Inflammatory macrophage (primary cell): ENCODE data around the gene DOHH.
"Not testable (repeated sequence)": the region's sequence is repeated elsewhere in the genome, so short reads cannot be mapped to it uniquely, and the experiment has no call there.

Source experiments
- DNase-seq, 2 donors: peaks; one replicate each; pipeline ENCODE4 v3.0.0-alpha.2; 2020 to 2022

The DOHH gene

GRCh38 chr19:3518659-3519058 is 18.2 kb upstream of the DOHH start:
- DNase-seq: no peak

GRCh38 chr19:3518255-3518654 is 17.8 kb upstream of the DOHH start:
- no peak for DNase-seq

DNA sequence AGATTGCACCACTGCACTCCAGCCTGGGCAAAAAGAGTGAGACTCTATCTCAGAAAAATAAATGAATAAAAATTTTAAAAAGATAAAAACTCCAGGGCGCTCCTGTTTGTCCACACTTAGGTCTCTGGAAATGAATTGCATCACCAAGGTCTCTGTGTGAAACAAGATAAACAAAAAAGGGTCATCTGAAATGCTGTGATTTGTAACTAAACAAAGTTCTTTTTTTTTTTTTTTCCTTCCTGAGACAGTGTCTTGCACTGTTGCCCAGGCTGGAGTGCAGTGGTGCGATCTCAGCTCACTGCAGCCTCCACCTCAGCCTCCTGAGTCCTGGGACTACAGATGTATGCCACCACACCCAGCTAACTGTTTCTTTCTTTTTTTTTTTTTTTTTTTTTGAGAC is 17.2 kb upstream of the DOHH start:
- no peak for DNase-seq

DNA sequence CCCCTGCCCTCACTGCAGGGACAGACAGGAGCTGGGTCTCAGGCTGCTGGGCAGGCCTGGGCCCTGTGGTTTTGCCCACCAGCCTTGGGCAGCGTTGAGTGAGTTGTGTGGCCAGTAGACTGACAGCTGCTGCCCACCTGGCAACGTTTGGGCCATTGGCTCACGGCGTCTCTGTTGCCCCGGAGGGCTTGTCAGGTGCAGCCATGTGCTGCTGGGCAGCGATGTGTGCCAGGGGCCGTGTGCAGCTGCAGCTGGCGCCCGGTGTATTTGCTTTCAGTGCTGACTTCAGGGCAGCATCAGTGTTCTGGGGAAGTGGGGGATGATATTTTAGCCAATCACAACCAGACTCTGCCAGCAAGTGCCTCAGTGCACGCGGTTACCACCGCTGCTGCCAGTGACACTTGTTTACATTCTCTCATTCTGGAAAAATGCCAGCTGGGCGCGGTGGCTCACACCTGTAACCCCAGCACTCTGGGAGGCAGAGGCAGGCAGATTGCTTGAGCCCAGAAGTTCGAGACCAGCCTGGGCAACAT is 16.3 kb upstream of the DOHH start:
- DNase-seq: no peak

GRCh38 chr19:3515891-3516422 is 15.5 kb upstream of the DOHH start:
- DNase-seq: no peak

DNA sequence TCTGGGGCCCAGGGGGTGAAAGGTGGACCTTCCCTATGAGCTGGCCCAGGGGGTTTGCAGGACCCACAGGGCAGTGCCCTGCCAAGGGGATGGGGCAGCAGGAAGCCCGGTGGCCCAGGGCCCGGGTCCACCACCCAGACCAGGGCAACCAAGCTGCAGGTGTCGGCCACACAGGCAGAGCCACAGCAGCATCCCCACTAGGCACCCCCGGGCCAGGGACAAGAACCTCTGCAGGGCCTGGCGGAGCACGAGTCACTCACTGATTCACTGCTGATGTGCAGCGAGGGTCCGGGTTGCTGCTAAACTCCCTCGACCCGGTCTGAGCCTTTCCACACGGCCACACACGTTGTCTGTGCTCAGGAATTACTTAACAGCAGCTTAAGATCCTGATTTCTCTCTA is 14.5 kb upstream of the DOHH start:
- no peak for DNase-seq

DNA sequence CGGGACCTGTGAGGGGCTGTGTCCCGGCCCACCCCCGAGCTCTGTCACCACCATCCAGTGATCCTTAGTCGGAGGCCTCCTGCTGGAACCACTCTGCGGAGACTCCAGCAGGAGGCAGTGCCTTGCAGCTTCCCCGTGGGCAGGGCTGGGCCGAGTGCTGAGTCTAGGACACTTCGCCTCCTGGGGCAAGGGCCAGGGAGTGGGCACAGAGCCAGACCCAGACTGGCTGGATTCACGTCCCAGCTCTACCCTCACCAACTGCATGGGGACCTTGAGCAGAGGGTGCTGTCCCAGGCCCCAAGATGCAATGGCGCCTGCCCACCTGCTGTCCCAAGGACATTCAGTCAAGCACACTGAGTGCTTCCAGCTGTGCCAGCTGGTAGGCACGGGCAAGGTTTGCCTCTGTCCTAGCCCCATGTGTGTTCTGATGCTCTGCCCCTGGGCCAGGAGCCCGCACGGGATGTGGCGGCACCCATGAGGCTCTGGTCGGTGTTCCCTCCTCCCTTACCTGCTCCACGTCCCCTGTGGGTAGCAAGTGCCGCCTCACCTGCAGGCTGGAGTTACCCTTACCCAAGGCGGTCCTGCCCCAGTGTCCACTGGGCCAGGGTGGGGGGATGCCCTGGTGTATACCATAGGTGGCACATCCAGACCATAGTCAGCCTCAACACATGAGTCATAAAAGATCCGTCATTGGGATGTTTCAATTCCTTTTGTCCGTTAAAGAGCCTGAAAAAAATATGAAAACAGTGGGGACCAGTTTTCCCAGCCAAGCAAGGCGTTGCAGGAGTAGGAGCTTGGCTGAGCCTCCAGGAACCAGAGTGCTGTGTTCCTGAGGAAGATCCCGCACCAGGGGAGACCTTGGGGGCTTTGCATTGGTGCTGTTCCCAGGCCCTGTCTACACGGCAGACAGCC is 13.0 kb upstream of the DOHH start:
- DNase-seq: no peak

DNA sequence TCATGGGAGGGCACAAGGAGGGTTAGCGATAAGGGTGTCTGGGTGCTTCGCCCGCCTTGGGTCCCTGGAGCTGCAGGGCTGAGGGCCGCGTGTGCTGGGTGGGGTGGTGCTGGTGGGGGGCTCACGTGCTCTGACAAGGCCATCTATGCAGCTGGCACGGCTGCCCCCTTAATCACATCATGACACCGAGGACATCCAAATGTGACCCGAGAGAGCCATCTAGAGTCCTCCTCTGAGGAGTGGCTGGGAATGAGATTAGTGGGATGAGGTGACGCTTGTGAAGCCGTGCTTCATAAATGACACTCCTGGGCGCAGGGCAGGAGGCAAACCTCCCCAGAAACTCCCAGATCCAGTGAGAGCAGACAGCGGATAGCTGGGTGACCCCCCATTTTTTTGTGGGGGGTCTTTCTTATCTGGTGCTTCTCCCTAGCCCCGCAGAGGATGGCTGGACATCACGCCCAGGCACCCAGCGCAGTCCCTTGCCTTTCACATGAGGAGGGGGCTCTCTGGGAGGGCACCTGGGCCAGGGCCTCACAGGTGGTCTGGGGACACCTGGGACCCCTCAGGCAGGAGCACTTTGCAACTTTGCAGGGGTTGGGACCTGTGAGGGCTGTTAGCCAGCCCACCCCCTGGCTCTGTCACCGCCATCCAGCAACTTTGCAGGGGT is 12.2 kb upstream of the DOHH start:
- DNase-seq: no peak

DNA sequence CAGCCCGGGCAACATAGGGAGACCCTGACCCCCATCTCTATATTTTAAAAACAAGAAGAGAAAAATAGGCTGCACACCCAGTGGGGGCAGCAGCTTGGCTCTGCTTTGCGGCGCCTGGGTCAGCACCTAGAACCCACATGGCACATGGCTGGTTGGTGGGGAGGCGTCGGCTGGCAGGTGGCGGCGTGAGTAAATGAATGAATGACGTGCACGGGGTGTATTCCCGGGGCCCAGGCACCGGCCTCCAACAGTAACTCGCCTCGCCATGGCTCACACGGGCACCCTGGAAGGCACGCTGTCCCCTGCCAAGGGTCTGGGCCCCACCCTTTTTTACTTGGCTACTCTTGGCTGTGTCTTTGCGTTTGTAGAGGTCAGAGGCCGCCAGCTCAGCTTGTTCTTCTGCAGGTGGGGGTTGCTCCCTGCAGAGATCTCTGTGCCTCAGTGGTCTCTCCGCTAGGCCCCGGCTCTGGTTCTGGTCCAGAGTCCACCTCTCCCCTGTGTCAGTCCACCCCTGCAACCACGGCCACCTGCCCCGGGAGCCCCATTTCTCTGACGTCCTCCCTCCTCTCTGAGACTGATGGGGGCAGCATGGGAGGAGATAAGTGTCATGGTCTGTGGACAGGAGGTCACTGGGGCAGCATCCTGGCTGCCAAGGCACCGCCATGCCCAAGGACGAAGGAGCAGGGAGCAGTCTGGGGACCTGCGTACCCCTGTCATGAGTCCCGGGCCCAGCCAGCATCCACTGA is 11.2 kb upstream of the DOHH start:
- no peak for DNase-seq

DNA sequence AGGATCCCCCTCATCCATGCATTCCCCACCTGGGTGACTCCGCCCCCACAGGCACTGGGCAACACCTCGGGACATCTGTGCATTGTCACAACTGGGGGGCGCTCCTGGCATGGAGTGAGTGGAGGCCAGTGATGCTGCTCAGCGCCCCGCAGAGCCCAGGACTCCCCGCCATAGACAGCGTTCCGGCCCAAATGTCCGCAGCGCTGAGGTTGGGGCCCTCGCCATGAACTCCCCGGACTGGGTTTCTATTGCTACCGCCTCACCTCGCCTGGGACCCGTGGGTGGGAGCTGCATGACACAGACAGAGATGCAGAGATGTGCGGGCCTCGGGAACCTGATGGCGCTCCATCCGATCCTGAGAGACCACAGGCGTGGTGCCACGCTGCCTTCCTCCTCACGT is 10.3 kb upstream of the DOHH start:
- no peak for DNase-seq

- no peak for DNase-seq
Observed at GRCh38 chr19:3509566-3509989, 9.1 kb upstream of the DOHH start.

DNA sequence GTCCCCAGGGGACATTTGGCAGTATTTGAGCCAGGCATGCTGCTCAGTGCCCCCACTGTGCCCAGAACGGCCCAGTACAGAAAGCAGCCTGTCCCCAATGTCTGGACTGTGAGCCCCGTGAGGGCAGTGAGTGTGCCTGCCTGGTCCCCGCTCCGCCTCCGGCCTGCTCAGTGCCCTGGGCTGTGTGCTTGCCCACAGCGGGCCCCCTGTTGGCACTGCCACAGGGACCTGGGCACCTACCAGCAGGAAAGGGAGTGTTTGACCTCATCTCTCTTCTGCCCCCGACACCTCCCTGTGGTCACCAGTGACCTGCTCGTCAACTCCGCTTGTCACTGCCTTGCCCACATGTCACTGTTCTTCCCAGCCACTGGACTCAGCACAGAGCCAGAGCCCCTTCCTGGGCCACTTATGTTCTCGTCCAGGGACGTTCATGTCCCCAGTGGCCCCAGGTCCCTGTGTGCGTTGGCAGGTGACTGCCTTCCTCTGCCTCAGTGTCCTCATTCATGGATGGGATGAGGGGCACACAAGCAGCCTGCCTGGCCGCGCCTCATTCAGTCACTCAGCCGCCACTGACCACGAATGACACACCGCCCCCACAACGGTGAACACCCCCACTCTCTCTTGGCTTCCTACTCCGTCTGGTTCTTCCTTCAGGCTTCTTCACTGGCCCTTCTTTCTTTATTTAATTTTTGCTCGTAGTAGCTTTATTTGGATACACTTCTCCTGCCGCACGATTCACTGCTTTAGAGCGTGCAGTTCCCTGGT is 8.5 kb upstream of the DOHH start:
- DNase-seq: no peak

DNA sequence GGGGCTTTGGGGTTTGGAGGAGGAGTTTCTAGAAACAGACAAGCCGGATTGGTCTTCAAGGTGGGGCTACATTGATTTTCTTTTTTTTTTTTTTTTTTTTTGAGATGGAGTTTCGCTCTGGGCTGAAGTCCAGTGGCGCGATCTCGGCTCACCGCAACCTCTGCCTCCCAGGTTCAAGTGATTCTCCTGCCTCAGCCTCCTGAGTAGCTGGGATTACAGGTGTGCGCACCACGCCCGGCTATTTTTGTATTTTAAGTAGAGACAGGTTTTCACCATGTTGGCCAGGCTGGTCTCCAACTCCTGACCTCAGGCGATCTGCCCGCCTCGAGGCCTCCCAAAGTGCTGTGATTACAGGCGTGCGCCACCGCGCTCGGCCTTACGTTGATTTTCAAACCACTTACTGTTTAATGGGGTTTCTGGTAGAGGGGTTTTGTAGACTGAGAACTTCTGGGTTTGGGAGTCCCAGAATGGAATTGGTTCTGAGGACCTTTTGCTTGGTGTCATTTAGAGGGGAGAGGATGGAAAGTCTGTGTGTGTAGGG is 7.7 kb upstream of the DOHH start:
- DNase-seq: not testable (repeated sequence)

GRCh38 chr19:3507371-3508120 is 7.1 kb upstream of the DOHH start:
- DNase-seq: no peak

- no peak for DNase-seq
Observed at GRCh38 chr19:3506384-3507340, 6.2 kb upstream of the DOHH start.

GRCh38 chr19:3505598-3506383 is 5.3 kb upstream of the DOHH start, which contains the start of gene FZR1:
TSS of gene FZR1 (plus strand) at chr19:3506311. CDS start at chr19:3522990, 16,679 bp downstream.
- DNase-seq: peak; percentile 99

GRCh38 chr19:3504735-3505134 is 4.3 kb upstream of the DOHH start:
- peak in 1 of 2 donors; percentile 7 for DNase-seq

DNA sequence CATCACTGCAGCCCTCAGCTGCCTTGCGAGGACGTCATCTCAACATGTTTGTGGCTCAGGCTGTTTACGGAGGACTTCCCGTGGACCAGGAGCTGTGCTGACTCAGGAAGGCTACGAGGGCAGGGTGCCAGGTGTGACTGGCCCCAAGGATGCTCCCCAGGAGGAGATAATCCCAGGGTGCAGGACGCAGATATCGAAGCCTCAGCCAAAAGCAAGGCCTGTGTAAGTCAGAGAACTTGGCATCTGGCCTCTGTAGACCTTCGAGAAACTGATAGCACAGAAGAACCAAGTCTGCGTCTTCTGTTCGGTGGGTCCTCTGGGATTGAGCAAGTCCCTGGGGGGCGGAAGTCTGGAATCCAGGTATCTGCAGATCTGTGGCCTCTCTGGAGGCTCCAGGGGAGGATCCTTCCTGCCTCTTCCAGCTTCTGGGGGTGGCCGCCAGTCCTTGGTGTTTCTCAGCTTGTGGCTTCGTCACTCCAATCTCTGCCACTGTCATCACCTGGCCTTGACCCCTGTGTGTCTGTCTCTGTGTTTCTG is 2.6 kb upstream of the DOHH start:
- no peak for DNase-seq
